ENCODE results near the gene C10orf105.

The C10orf105 gene

DNA sequence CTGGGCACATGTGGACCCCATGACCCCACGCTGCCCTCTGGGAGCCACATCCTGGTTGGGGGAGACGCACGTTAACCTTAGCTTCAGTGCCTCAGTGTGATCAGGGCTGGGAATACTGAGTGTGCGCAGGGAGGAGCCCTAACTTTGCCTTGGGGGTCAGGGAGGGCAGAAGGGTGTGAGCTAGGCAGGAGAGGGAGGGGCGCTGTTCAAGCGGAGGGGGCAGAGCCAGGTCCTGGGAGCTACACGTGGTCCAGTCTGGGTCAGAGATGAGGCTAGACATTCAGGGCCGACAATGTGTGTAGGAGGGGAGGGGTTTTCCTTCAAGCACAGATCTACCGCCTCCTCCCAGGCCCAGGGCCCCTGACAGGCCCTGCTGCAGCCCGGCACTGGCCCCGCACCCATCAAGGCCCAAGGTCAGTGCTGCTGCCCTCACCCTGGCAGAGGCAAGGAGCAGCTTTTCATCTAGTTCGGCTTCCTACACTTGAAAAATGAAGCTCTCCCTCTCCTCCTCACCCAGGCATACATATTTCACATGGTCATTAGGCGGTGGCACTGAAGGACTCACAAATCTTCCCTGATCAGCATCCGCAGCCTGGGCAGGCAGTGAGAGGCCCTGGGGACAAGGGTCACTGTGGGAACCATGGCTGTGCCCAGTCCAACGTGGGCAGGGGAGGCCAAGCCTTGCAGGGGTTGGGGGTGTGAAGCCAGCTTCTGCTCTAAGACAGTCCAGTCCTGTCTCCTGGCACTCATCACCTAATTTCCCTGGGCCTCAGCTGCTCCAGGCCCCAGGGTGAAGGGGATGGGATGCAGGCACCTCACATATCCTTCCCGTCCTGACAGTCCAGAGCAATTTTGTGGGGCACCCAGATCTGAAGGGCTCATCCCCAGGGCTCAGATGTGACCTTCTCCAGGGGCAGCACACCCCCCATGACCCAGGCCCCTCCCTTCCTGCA, 47.3 kb downstream of the C10orf105 start:
- no peak for DNase-seq

DNA sequence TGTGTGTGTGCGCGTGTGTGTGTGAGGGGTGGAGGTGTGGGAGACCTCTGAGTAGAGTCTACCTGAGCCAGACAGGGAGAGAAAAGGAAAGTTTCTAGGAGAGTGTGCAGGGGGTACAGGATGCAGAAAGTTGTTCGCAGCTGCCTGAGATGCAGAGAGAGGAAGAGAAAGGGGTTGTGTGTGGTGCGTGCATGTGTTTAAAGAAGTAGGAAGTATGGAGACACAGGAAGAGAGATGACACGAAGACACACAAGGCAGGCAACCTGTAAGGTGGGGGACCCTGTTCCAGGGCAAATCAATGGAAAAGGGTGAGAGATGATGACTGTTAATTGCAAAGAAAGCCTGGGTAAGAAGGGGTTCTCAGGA, 52.2 kb downstream of the C10orf105 start:
- no peak for DNase-seq

DNA sequence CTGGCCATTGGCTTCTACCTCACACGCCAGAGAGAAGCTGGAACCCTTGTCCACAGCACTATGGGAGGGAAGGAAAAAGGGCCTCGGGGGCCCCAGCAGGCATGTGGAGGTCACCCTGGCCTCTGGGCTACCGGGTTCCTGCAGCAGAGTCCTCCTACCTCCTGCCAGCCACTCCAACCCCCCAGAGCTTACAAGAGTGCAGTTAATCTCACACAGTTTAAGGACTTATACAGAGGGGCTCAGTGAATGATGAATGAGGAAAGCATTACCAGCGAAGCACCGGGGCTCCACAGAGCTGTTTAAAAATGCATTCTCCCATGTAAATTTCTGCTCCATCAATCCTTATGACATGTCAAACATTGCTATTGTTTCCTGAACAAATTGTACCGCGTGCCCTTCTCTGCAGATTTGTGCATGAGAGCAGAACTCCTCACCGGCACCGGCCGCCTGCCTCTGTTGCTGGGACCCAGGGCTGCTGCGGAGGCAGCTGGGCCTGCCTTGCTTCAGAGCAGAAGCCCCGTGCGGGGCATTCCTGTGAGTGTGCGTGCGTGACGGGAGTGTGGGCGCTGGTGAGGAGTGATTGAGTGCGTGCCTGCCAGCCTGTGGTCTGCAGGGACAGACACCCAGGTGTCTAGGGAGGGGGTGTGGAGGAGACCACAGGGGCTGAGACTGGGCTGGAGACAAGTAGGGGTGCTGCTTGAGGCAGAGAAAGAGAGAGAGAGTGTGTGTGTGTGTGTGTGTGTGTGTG, 52.8 kb downstream of the C10orf105 start:
- DNase-seq = no peak

DNA sequence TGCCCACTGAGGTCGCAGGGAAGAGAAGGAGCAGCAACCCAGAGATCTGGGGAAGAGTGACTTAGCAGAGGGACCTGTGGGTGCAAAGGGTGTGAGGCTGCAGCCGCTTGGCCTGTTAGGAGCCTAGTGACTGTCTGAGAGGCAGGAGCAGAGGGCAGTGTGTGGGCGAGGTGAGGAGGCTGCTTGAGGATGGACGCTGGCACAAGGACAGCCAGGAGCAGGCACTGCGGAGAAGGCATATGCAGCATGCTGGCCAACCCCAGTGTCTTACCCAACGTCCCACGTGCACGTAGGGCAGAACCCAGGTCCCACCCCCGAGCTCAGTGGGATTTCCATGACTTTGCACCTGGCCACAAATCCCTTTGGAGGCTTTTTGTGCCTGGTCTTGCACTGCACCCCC, 54.1 kb downstream of the C10orf105 start:
- DNase-seq = no peak

DNA sequence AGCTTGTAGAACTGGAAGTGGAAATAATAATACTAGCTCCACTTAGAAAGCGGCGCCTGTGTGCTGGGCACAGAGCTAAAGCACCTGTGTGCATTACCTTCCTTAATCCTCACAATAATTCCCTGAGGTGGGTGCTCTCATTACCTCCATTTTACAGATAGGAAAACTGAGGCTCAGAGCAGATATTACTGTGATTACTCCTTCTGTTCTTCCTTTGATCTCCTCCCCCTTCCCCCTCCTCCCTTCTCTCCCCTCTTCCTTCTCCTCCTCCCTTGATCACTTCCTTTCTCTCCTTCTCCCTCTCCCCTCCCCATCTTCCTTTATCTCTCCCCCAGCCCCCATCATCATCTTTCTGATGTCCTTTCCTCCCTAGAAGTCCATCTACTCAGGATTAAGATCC, 55.0 kb downstream of the C10orf105 start:
- no peak for DNase-seq

DNA sequence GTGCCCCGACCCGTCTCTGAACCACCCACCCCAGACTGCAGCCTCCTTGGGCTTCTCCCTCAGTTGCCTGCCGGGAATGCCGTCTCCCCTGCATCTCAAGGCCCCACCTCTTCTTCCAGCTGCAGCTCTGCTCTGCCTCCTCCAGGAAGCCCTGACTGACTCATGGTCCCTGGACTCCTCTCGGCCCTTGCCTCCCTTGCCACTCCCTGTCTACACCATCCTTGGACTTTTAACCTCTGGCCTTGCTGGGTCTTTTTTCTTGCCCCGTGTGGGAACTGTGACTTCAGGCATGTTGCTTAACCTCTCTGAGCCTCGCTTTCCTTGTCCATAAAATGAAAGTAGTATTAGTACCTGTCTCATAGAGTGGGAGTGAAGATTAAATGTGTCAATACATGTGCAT, 56.3 kb downstream of the C10orf105 start:
- no peak for DNase-seq

DNA sequence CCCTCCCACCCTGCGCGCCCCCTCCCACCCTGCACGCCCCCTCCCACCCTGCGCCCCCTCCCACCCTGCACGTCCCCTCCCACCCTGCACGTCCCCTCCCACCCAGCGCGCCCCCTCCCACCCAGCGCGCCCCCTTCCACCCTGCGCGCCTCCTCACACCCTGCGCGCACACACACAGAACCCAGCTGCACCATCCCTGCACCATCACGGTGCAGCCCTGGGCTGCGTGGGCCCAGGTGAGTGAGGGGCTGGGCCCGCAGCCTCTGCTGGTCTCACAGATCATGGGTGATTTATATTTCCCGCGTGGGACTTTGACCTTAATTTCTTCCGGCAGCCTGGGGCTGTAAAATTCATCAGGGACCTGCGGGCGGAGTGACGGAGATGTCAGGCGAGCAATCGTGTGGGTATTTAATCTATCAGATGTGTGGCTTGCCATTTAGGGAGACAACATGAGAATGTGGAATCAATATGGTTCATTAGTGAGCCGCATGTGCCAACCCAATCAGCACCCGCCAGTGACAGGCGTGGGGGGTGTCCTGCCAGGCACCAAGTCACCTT, 57.7 kb downstream of the C10orf105 start:
- DNase-seq = no peak
